T-helper 2 cell treated with Interferon-gamma antibody and Interleukin-4, amounts not matched to agents 5 μg/mL and 100 μg/mL, for 36 hours (primary cell): ENCODE data around the gene CSPG5.

ENCODE experiments used
- DNase-seq: peaks from one replicate; pipeline ENCODE4 v3.0.0; 2021; ENCODE audit warnings: low spot score
- H3K27ac Mint-ChIP-seq: one replicate; pipeline ENCODE4 v1.8.0; 2021; ENCODE audit warnings: mild to moderate bottlenecking, mixed read lengths
- H3K27me3 Mint-ChIP-seq: one replicate; pipeline ENCODE4 v1.8.0; 2021; ENCODE audit warnings: low read depth, mixed read lengths
- H3K36me3 Mint-ChIP-seq: one replicate; pipeline ENCODE4 v1.8.0; 2021; ENCODE audit warnings: low read depth, mixed read lengths
- H3K4me1 Mint-ChIP-seq: one replicate; pipeline ENCODE4 v1.8.0; 2021; ENCODE audit warnings: low read depth, mixed read lengths
- H3K4me3 Mint-ChIP-seq: one replicate; pipeline ENCODE4 v1.8.0; 2022; ENCODE audit warnings: mild to moderate bottlenecking, moderate library complexity, mixed read lengths
- H3K9me3 Mint-ChIP-seq: one replicate; pipeline ENCODE4 v1.8.0; 2021; ENCODE audit warnings: mixed read lengths

CSPG5 gene

GRCh38 chr3:47578691-47579632, at the start of gene CSPG5:
Gene CSPG5, minus strand, starts transcription at chr3:47578865. Its CDS starts 172 bp downstream, at chr3:47578693.
- no peaks in the 10 kb centered on the region for H3K9me3 Mint-ChIP-seq
- H3K36me3 Mint-ChIP-seq, result peaks cover 3% of the 10 kb centered on the region
- H3K4me3 Mint-ChIP-seq, result peak within 1 kb of the TSS; percentile 54
- peaks cover 2% of the 10 kb centered on the region for H3K4me1 Mint-ChIP-seq
- peaks cover 28% of the 10 kb centered on the region for H3K27me3 Mint-ChIP-seq
- H3K27ac Mint-ChIP-seq, result no peak within 1 kb of the TSS
- DNase-seq, result peak; percentile 35

DNA sequence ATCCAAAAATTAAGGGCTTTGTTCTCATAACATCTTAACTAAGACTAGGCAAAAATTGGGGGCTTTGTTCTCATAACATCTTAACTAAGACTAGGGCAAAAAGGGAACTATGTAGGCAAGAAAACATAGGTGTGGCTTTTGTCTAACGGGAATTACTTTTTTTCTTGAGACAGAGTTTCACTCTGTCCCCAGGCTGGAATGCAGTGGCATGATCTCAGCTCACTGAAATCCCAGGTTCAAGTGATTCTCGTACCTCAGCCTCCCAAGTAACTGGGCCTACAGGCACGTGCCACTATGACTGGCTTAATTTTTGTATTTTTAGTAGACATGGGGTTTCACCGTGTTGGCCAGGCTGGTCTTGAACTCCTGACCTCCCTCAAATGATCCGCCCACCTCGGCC, 49.8 kb upstream of the CSPG5 start:
- H3K27me3 Mint-ChIP-seq, result no peaks in the 10 kb centered on the region
- H3K27ac Mint-ChIP-seq, result no peak overlapping the region
- peaks cover 2% of the 10 kb centered on the region for H3K4me1 Mint-ChIP-seq
- H3K9me3 Mint-ChIP-seq, result no peaks in the 10 kb centered on the region
- H3K36me3 Mint-ChIP-seq, result peaks cover 40% of the 10 kb centered on the region
- no peak for DNase-seq
- no peak overlapping the region for H3K4me3 Mint-ChIP-seq

GRCh38 chr3:47622671-47623461, 44.2 kb upstream of the CSPG5 start:
- peaks cover 3% of the 10 kb centered on the region for H3K4me1 Mint-ChIP-seq
- H3K4me3 Mint-ChIP-seq, result no peak overlapping the region
- H3K27me3 Mint-ChIP-seq, result no peaks in the 10 kb centered on the region
- H3K36me3 Mint-ChIP-seq, result peaks cover 38% of the 10 kb centered on the region
- no peak for DNase-seq
- H3K27ac Mint-ChIP-seq, result peak overlapping the region; percentile 11
- H3K9me3 Mint-ChIP-seq, result no peaks in the 10 kb centered on the region

DNA sequence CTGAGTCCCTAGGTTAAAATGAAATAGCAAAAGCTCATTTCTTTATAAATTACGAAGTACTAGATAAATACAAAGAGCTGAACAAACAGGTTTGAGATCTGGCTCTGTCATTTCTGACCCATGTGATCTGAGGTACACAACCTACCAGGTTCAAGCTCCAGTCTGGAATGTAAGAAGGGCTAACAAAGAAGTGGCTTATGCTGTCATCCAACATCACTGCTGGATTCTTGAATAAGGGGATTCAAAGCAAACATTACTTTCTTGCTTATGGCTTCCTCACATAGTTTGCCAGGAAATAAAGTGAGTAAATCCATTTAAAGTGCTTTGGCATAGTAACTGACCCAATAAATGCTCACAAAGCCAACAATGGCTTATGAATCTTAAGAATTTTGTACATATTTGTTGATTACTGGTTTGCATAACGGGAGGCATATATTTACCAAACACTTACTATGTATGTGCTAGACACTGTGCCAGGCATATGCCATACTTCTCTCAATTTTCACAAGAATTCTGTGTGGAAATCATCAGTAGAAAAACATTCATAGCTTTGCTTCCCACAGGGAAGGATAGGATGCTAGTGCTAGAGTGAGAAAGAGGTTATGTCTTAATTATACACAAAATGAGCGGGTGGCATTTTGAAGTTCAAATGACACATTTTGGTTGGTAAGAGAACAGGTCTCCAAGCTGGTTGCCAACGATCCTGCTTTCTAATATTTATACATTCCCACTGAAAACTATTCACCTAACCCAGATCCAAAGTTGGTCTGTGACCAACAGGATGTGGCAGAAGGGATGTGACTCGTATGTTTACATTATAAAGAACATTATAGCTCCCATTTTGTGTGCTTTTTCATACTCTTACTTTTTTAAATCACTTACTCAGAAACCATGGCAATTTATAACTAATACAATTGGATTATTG, 38.7 kb upstream of the CSPG5 start:
- Mint-ChIP-seq H3K27ac (no peak overlapping the region), H3K4me3 (no peak overlapping the region), H3K27me3 (no peaks in the 10 kb centered on the region), H3K9me3 (no peaks in the 10 kb centered on the region), H3K36me3 (peaks cover 33% of the 10 kb centered on the region), H3K4me1 (no peaks in the 10 kb centered on the region)
- DNase-seq, result no peak

GRCh38 chr3:47614788-47615187, 36.1 kb upstream of the CSPG5 start:
- Mint-ChIP-seq H3K4me3 (no peak overlapping the region), H3K36me3 (peaks cover 31% of the 10 kb centered on the region), H3K27ac (no peak overlapping the region), H3K4me1 (peaks cover 1% of the 10 kb centered on the region), H3K27me3 (no peaks in the 10 kb centered on the region), H3K9me3 (no peaks in the 10 kb centered on the region)
- DNase-seq, result no peak

DNA sequence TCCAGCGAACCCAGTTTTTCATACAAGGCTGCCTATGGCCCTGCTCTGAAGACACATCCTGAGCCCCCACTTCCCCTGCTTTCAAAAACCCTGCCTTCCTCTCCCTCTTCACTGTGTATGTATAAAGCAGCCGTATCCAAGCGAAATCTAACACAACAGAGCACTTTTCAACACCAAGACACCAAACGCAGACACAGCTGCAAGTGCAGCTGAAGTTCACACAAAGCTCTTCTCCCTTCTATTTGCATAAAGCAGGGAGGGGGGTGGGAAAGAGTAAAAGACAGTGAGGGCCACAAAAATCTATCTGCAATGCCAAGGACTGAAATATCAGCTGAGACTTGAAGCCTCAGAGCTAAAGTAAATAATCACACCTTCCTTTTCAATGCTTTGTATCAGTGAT, 35.1 kb upstream of the CSPG5 start:
- no peak overlapping the region for H3K27ac Mint-ChIP-seq
- peaks cover 1% of the 10 kb centered on the region for H3K4me1 Mint-ChIP-seq
- H3K9me3 Mint-ChIP-seq, result no peaks in the 10 kb centered on the region
- no peak overlapping the region for H3K4me3 Mint-ChIP-seq
- no peak for DNase-seq
- H3K36me3 Mint-ChIP-seq, result peaks cover 29% of the 10 kb centered on the region
- no peaks in the 10 kb centered on the region for H3K27me3 Mint-ChIP-seq

DNA sequence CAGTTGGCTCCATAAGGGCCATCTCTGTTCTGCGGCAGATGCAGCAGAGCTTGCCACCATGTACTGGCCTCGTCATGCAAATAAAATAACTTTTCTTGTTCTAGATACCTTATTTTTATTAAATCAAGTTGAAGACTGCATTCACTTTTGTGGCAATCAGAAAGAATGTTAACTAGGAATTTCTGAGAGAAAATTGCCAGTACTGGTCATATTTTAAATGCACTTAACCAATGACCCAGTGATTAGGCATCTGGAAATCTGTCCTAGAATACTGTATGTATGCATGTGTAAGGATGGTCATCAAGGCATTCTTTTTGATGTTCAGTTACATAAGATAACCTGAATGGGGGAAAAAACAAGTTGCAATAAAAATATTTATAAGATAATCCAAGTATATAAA, 34.2 kb upstream of the CSPG5 start:
- Mint-ChIP-seq H3K36me3 (peaks cover 31% of the 10 kb centered on the region), H3K4me3 (no peak overlapping the region), H3K27me3 (no peaks in the 10 kb centered on the region), H3K9me3 (no peaks in the 10 kb centered on the region), H3K4me1 (peaks cover 1% of the 10 kb centered on the region), H3K27ac (no peak overlapping the region)
- DNase-seq, result no peak

DNA sequence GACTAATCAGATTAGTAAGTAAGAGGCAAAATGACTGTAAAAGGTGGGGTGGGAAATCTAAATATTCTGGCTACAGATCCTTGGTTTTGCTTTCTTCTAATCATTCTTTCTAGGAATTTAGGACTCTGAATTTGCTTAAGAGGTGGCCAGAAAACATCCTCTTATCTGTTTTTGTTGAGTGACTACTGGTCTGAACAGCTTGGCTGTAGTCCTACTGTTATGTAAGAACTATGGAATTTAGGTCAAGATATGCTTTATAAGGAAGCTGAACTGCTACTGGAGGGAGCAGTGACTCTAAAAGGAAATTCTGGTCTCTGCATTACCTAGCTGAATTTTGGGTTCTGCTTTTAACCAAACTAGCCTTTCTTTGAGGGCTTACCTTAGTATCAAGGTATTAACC, 33.5 kb upstream of the CSPG5 start:
- H3K27ac Mint-ChIP-seq, result no peak overlapping the region
- no peak for DNase-seq
- no peaks in the 10 kb centered on the region for H3K9me3 Mint-ChIP-seq

DNA sequence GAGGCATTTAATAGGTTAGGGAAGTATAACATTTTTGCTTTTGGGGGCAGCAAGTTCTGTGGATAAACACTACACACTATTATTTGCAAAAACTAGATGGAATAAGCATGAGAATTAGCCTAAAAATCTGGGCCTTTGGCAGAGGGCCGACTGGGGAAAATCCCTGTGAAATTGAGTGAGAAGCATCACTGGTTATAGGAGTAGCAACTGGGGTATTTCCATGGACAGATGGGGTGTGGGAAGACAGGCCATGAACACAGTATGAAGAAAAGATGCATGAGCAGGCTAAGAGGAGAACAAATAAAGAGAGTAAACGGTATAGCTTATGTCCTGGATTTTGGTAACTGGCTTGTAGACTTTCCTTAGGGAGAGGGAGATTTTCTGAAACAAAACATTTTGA, 32.9 kb upstream of the CSPG5 start:
- Mint-ChIP-seq H3K27ac (peak overlapping the region; percentile 44), H3K36me3 (peaks cover 31% of the 10 kb centered on the region), H3K4me1 (peaks cover 1% of the 10 kb centered on the region), H3K4me3 (no peak overlapping the region), H3K27me3 (no peaks in the 10 kb centered on the region), H3K9me3 (no peaks in the 10 kb centered on the region)
- no peak for DNase-seq

More for the DNA sequence above, 33.5 kb upstream of the CSPG5 start:
- H3K4me3 Mint-ChIP-seq, result no peak overlapping the region
- H3K27me3 Mint-ChIP-seq, result no peaks in the 10 kb centered on the region
- H3K4me1 Mint-ChIP-seq, result peaks cover 1% of the 10 kb centered on the region
- H3K36me3 Mint-ChIP-seq, result peaks cover 31% of the 10 kb centered on the region

DNA sequence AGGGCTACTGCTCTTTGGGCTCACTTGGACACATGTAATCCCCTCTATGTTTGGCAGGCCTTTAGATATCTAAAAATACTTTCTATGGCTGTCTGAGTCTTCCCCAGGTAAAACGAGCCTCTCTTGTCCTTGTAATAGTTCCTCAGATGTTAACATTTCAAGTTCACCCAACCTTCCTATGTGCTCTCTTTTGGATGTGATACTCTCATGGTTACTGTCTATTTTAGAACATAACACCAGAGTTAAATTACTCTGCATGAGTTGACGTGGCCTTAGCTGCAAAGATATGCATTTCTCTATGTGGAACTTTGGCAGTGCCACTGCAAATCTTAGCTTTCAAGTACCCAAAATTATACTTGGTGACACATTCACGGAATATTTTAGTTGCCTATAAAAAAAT, 31.9 kb upstream of the CSPG5 start:
- Mint-ChIP-seq H3K4me1 (peaks cover 1% of the 10 kb centered on the region), H3K9me3 (no peaks in the 10 kb centered on the region), H3K36me3 (peaks cover 30% of the 10 kb centered on the region)

DNA sequence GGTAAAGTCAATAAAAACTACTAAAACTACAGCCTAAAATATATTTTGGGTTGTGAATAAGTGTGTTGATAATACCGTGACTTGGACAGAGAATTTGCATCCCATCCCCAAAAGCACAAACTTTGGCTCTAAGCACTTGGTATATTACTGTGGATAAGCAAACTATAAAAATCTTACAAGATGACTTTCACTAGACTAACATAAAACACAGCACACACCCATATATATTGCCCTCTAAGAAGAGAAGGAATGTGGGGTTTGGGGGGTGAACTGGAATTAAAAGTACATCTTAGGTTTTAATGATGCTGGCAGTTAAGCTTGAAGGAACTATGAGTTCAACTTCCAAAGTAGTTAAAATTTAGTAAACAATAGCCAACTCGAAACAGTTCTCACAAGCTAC, 28.7 kb upstream of the CSPG5 start:
- Mint-ChIP-seq H3K27me3 (no peaks in the 10 kb centered on the region), H3K36me3 (peaks cover 37% of the 10 kb centered on the region), H3K4me3 (no peak overlapping the region), H3K9me3 (no peaks in the 10 kb centered on the region), H3K4me1 (peaks cover 4% of the 10 kb centered on the region), H3K27ac (no peak overlapping the region)
- no peak for DNase-seq

More for the DNA sequence above, 31.9 kb upstream of the CSPG5 start:
- H3K27me3 Mint-ChIP-seq, result no peaks in the 10 kb centered on the region
- DNase-seq, result no peak
- no peak overlapping the region for H3K27ac Mint-ChIP-seq
- no peak overlapping the region for H3K4me3 Mint-ChIP-seq

DNA sequence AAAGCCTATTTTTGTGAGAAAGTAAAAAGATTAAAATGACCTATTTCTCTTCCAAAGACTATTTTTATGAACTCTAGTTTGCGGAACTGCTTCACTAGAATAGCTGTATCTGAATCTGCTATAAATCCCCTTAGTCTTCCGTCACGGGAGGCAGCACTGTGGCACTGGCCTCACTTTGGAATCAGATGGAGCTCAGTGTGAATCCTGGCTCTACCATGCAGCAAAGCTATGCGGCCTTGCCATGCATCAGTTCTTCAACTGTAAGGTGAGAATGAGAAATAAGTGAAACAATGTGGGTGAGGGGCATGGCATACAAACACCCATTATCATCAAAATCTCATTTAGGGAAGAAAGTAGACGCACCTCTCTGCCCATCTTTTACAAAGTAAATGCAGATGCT, 27.5 kb upstream of the CSPG5 start:
- Mint-ChIP-seq H3K36me3 (peaks cover 32% of the 10 kb centered on the region), H3K4me3 (no peak overlapping the region), H3K4me1 (peaks cover 2% of the 10 kb centered on the region)

GRCh38 chr3:47605652-47606051, 27.0 kb upstream of the CSPG5 start:
- Mint-ChIP-seq H3K4me1 (peaks cover 2% of the 10 kb centered on the region), H3K27ac (no peak overlapping the region), H3K27me3 (no peaks in the 10 kb centered on the region), H3K9me3 (no peaks in the 10 kb centered on the region), H3K36me3 (peaks cover 32% of the 10 kb centered on the region), H3K4me3 (no peak overlapping the region)
- no peak for DNase-seq

More for the DNA sequence above, 27.5 kb upstream of the CSPG5 start:
- no peaks in the 10 kb centered on the region for H3K27me3 Mint-ChIP-seq
- no peak for DNase-seq
- no peak overlapping the region for H3K27ac Mint-ChIP-seq
- no peaks in the 10 kb centered on the region for H3K9me3 Mint-ChIP-seq
